Natural killer cell (primary cell): Measurements from ENCODE around the gene CCDC38. TPM values are rescaled to one million over a fixed set of nuclear protein-coding genes. Genes with fewer than 3 reads are reported as not detected.

Source experiments
- ATAC-seq, 3 donors: fragments of 150-1000 bp in 2 of 3; fragments of 200-7000 bp in 1 of 3; cut with Tn5 transposase; 1 replicate in 1 of 3; 2 replicates in 2 of 3; pipeline ENCODE4 v1.10.0; 2021; ENCODE audit warnings: mild to moderate bottlenecking in 2 of 3, moderate library complexity in 2 of 3
- DNase-seq, 2 donors: peaks; one replicate each; pipeline versions ENCODE4 v3.0.0 to v3.0.0-alpha.2; 2013 to 2021; ENCODE audit warnings: mixed read lengths in 1 of 2
- H3K27ac ChIP-seq: one replicate; pipeline ENCODE4 v1.5.1; 2013; ENCODE audit warnings: mild to moderate bottlenecking, low read length
- H3K27me3 ChIP-seq: one replicate; pipeline ENCODE4 v1.6.1; 2013; ENCODE audit warnings: low read length; ENCODE audit not compliant: control insufficient read depth, insufficient read depth
- H3K36me3 ChIP-seq: one replicate; pipeline ENCODE4 v1.6.1; 2013; ENCODE audit warnings: low read length; ENCODE audit not compliant: control insufficient read depth, insufficient read depth
- H3K4me1 ChIP-seq: one replicate; pipeline ENCODE4 v1.6.1; 2013; ENCODE audit warnings: low read length; ENCODE audit not compliant: control insufficient read depth, insufficient read depth
- H3K4me3 ChIP-seq: one replicate; pipeline ENCODE4 v1.5.1; 2013; ENCODE audit warnings: low read length
- H3K9me3 ChIP-seq: one replicate; pipeline ENCODE4 v1.6.1; 2013; ENCODE audit warnings: low read length; ENCODE audit not compliant: control insufficient read depth, insufficient read depth
- H3K27ac Mint-ChIP-seq, 2 donors: one replicate each; pipeline ENCODE4 v1.8.0; 2022; ENCODE audit warnings: mild to moderate bottlenecking in 2 of 2, mixed read lengths in 2 of 2, moderate library complexity in 1 of 2
- H3K27me3 Mint-ChIP-seq, 2 donors: one replicate each; pipeline ENCODE4 v1.8.0; 2022; ENCODE audit warnings: low read depth in 2 of 2, mixed read lengths in 2 of 2
- H3K36me3 Mint-ChIP-seq: one replicate; pipeline ENCODE4 v1.8.0; 2022; ENCODE audit warnings: mixed read lengths
- H3K4me1 Mint-ChIP-seq, 2 donors: one replicate each; pipeline ENCODE4 v1.8.0; 2022; ENCODE audit warnings: mixed read lengths in 2 of 2
- H3K4me3 Mint-ChIP-seq: one replicate; pipeline ENCODE4 v1.8.0; 2022; ENCODE audit warnings: mild to moderate bottlenecking, moderate library complexity, mixed read lengths
- H3K9me3 Mint-ChIP-seq, 2 donors: one replicate each; pipeline ENCODE4 v1.8.0; 2022; ENCODE audit warnings: mixed read lengths in 2 of 2
- WGBS: methylation state at CpG from one replicate; pipeline ENCODE4 v1.1.7; 2013; ENCODE audit warnings: missing lambda C conversion rate; ENCODE audit not compliant: insufficient coverage; 5-methylcytosine and 5-hydroxymethylcytosine counted together
- intact Hi-C: fragments of 100-400 bp; cut with micrococcal nuclease; formaldehyde crosslinking; loops from one replicate; pipeline ENCODE4 v1.14.2; 2022
- total RNA-seq, 4 donors: library from RNA; stranded (reverse); fragments of 120-200 nt in 1 of 4; gene quantifications; one replicate each; pipeline versions ENCODE4 v1.2.3 to v1.2.4, GENCODE V29; 2013 to 2022
- TF ChIP-seq, protein P1 (sequence below): fragments of 200-600 bp; IDR thresholded peaks from one replicate; pipeline ENCODE4 v1.8.0; 2022; ENCODE audit warnings: antibody characterized with exemption

Gene CCDC38
- total RNA-seq, 3 donors from 2014 or later (not counting 1 experiment from before 2014, with no cell fraction given), result 0.35 to 1.2 (median 0.63) TPM

DNA sequence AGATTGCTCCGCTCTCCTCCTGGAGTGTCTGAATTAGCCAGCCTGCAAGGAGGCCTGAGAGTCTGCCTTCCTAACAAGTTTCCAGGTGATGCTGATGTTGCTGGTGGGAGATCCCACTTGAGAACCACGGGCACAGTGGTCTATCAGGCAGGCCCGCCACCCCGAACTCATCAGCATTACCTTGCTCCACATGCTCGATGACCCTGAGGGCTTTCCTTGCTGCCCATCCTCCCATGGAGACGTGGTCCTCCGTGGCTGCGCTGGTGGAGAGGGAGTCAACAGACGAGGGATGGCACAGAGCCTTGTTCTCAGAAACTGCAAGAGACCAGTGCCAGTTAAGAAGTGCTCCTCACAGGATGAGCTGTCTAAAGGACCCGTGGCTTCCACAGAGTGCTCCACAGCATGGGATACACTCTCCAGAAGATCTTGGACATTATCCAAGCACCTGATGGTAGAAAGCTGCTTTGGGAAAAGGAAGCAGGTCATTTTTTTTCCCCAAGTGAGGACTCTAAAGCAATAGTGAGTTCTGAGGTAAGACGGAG is 35.4 kb upstream of the CCDC38 start:
- Mint-ChIP-seq H3K36me3 (no peaks in the 10 kb centered on the region), H3K27me3 (no peaks in the 10 kb centered on the region), H3K27ac (no peak overlapping the region), H3K4me3 (no peak overlapping the region), H3K4me1 (no peaks in the 10 kb centered on the region), H3K9me3 (no peaks in the 10 kb centered on the region)
- DNase-seq (no peak), ATAC-seq (no peak)
- no peaks in the 10 kb centered on the region for H3K4me1 ChIP-seq
- 88% methylated on average over 11 of the region's 11 CpGs for WGBS
- no peak overlapping the region for H3K27ac ChIP-seq
- H3K9me3 ChIP-seq, result no peaks in the 10 kb centered on the region
- intact Hi-C loops, result no loop called here
- TF ChIP-seq, protein P1, sequence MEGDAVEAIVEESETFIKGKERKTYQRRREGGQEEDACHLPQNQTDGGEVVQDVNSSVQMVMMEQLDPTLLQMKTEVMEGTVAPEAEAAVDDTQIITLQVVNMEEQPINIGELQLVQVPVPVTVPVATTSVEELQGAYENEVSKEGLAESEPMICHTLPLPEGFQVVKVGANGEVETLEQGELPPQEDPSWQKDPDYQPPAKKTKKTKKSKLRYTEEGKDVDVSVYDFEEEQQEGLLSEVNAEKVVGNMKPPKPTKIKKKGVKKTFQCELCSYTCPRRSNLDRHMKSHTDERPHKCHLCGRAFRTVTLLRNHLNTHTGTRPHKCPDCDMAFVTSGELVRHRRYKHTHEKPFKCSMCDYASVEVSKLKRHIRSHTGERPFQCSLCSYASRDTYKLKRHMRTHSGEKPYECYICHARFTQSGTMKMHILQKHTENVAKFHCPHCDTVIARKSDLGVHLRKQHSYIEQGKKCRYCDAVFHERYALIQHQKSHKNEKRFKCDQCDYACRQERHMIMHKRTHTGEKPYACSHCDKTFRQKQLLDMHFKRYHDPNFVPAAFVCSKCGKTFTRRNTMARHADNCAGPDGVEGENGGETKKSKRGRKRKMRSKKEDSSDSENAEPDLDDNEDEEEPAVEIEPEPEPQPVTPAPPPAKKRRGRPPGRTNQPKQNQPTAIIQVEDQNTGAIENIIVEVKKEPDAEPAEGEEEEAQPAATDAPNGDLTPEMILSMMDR, result no peak
- no peak overlapping the region for H3K4me3 ChIP-seq
- no peaks in the 10 kb centered on the region for H3K27me3 ChIP-seq
- H3K36me3 ChIP-seq, result no peaks in the 10 kb centered on the region

DNA sequence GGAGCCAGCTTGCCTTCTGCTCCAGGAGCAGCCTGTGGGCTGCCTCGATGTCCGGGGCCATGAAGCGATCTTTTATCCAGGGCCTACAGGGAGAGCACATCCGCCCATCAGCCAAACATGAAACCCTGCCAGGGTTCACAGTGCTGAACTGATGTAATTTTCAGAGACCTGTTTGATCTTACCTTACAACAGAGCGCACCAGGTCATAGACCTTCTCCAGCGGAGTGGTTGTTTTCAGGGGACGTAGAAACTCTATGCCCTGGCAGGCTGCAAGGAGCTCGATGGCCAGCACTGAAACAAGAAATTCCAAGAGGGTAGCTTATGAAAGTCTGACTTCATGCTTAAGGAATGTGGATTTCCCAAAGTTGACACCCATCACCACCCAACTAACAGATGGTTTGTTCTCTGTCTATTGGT is 34.0 kb upstream of the CCDC38 start:
- no peaks in the 10 kb centered on the region for H3K9me3 Mint-ChIP-seq
- 91% methylated on average over 8 of the region's 8 CpGs for WGBS
- H3K4me1 Mint-ChIP-seq, result no peaks in the 10 kb centered on the region
- H3K27me3 Mint-ChIP-seq, result no peaks in the 10 kb centered on the region
- H3K4me1 ChIP-seq, result no peaks in the 10 kb centered on the region
- no peaks in the 10 kb centered on the region for H3K36me3 ChIP-seq
- H3K9me3 ChIP-seq, result no peaks in the 10 kb centered on the region
- no peak for ATAC-seq
- no peaks in the 10 kb centered on the region for H3K27me3 ChIP-seq
- intact Hi-C loops, result no loop called here
- no peak for DNase-seq
- no peak overlapping the region for H3K27ac Mint-ChIP-seq
- no peak overlapping the region for H3K4me3 ChIP-seq
- TF ChIP-seq, protein P1, result no peak
- no peaks in the 10 kb centered on the region for H3K36me3 Mint-ChIP-seq
- no peak overlapping the region for H3K27ac ChIP-seq
- no peak overlapping the region for H3K4me3 Mint-ChIP-seq

DNA sequence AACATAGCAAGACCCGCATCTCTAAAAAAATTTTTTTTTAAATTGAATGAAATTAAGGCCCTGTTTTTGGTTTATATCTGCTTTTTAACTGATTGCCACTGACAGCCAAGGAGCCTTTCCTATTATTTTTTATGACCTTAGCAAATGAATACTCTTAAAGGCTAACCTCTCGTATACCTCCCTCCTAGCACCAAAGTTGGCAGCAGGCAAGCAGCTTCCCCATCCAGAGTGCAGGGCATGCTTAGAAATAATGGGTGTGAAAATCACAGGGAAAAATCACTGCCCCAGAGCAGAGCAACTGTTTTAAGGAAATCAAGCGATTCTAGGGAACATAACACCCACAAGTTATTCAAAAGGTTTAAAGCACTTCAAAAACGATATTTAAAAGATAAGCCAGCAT is 33.1 kb upstream of the CCDC38 start:
- Histone ChIP-seq H3K27me3 (no peaks in the 10 kb centered on the region), H3K9me3 (no peaks in the 10 kb centered on the region), H3K27ac (no peak overlapping the region), H3K4me3 (no peak overlapping the region), H3K4me1 (no peaks in the 10 kb centered on the region), H3K36me3 (no peaks in the 10 kb centered on the region)
- H3K4me1 Mint-ChIP-seq, result no peaks in the 10 kb centered on the region
- 90% methylated on average over 3 of the region's 4 CpGs for WGBS
- H3K36me3 Mint-ChIP-seq, result no peaks in the 10 kb centered on the region
- H3K9me3 Mint-ChIP-seq, result no peaks in the 10 kb centered on the region
- DNase-seq, result no peak
- intact Hi-C loops, result no loop called here
- H3K27me3 Mint-ChIP-seq, result no peaks in the 10 kb centered on the region
- H3K27ac Mint-ChIP-seq, result no peak overlapping the region
- ATAC-seq, result no peak
- TF ChIP-seq, protein P1, result no peak
- H3K4me3 Mint-ChIP-seq, result no peak overlapping the region

DNA sequence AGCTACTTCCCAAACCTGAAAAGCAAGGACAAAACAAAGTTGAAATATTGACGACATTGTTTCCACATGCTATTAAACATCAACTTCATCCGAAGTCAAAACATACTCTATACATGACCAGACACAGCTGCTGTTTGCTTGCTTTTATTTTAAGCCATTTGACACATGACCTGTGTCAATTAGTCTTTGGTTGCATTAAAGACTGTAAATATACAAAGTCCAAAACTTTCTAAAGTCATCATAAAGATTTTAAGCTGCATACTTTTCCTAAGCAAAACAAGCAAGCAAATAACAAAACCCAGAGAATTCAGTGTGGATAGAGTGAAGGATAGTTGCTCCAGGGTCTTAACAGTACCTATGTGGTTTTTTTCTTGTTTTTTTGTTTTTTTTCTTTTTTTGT is 31.9 kb upstream of the CCDC38 start:
- TF ChIP-seq, protein P1, result no peak
- WGBS, result 94% methylated on average over 2 of the region's 2 CpGs
- DNase-seq (no peak), ATAC-seq (no peak)
- intact Hi-C loops, result no loop called here
- no peak overlapping the region for H3K4me3 ChIP-seq
- no peaks in the 10 kb centered on the region for H3K36me3 ChIP-seq
- Mint-ChIP-seq H3K4me3 (no peak overlapping the region), H3K27me3 (no peaks in the 10 kb centered on the region), H3K9me3 (no peaks in the 10 kb centered on the region), H3K4me1 (no peaks in the 10 kb centered on the region), H3K36me3 (no peaks in the 10 kb centered on the region), H3K27ac (no peak overlapping the region)
- H3K27me3 ChIP-seq, result no peaks in the 10 kb centered on the region
- H3K9me3 ChIP-seq, result no peaks in the 10 kb centered on the region
- H3K27ac ChIP-seq, result no peak overlapping the region
- no peaks in the 10 kb centered on the region for H3K4me1 ChIP-seq
